HG03342 (cell line): ENCODE results near the gene MOB3C.

Experiments
- ATAC-seq: cut with Tn5 transposase; IDR thresholded peaks from one replicate; pipeline ENCODE4 v1.9.1; 2021; ENCODE audit warnings: mild to moderate bottlenecking, moderate library complexity; ENCODE audit not compliant: unreplicated experiment

Gene MOB3C

GRCh38 chr1:46580140-46580903 lies 36.3 kb downstream of the MOB3C start:
- ATAC-seq, result no peak

DNA sequence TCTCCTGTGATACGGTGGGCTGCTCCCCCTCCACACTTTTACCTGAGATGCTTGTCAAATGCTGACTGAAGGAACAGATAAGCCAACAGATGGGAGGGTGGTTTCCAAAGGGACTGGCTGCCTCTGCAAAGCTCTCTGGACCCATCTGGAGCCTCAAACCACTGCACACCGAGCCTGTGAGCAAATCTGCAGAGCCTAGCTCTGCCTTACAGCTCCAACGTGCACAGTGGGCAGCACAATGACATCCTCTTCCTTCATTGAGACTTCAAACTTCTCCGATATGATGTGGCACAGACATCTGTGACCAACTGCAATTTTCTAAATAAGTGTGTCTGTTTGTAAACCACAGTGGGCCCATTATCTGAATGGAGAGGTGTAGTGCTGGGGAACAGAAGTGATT lies 38.9 kb downstream of the MOB3C start:
- no peak for ATAC-seq

- no peak for ATAC-seq
Measured at GRCh38 chr1:46576596-46576995, 40.0 kb downstream of the MOB3C start.

DNA sequence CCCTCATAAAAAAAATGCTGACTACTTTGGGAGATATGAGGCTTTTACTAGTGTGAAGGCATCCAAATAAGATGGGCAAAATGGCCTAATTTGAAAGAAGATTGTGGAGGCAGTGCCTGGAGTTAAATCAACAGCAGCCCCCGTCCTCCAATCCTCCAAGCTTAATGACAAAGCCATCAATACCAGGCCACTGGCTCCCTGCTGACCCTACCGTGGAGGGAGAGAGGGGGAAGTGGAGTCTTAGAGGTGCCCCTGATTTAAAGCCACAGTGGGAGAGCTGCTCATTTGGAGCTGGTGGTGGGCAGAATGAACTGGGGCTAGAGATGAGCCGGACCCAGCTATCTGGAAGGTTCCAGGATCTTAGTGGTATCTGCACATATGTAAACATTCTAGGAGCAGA lies 40.8 kb downstream of the MOB3C start:
- no peak for ATAC-seq

DNA sequence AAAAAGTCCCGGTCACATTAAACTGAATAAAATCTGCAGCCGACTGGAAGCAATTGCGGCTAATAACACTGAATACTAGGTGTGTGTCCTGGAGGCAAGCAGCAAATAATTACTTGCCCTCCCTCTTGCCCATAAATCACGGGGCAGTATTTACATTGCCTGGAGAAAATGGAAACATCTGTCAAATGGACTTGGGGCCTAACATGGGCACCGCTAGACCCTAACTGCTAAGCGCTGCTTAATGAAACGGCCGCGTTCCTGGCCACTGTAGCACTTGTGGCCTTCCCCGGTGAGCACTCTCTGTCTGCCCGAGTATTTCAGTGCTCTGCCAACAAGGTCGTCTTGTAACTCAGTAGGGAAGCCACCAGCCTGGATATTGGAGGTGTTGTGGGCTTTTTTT lies 41.3 kb downstream of the MOB3C start:
- ATAC-seq, result no peak

DNA sequence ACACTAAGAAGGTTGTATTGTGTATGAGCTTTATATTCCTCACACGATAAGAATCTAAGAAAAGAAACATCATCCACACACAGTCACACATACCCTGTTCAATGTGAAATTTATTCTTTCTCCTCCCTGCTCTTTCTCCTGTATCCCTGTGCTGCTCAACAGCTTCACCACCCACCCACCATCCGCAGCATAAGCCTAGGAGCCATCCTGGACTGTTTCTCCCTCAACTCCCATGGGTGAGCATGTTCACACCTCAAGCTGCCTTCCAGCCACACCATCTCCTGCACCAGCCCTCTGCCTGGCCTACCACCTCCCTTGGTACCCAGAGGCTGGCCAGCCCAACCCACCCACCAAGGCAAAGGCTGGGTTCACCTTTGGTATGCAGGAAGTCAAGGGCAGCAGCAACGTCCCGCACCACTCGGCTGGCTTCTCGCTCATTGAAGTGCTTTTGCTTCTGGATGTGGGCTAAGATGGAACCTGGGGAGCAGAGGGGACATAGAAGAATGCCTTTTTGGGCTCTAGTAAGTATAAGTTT lies 44.9 kb downstream of the MOB3C start:
- ATAC-seq, result no peak

- no peak for ATAC-seq
Measured at GRCh38 chr1:46569884-46570725, 46.5 kb downstream of the MOB3C start.

DNA sequence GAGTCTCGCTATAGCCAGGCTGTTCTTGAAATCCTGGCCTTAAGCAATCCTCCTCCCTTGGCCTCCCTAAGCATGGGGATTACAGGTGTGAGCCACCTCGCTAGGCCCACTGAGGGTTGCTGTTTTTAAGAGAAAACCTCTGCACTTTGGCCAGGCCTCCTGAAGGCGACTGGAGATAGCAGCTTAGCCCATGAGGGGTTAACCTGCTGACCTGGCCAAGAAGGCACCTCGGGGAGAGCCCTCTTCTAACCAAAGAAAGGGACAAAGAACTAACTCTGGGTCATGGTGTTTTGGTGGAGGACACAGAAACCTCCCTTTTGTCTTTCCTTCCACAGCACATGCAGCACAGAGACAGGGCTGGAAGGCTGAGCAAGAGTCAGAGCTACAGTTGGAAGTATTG lies 47.5 kb downstream of the MOB3C start:
- no peak for ATAC-seq

GRCh38 chr1:46568461-46568891 lies 48.1 kb downstream of the MOB3C start:
- ATAC-seq, result no peak

DNA sequence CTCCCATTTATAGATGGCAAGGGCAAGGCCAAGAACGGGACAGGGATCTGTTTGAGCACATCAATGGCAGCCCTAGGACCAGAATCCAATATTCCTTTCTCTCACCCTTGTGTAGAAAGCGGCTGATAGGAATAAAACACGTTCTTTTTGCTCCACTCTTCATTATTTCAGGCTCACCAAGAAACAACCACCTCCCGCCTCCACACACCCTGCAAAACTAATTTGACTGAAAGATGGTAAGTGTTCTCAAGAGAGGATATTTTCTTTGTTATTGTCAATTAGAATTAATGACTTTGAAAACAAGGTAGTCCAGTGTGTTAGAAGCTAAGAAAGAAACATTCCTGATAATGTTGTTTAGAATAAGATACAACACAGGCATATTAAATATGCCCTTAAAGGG lies 53.3 kb downstream of the MOB3C start:
- no peak for ATAC-seq

- ATAC-seq, result no peak
Measured at GRCh38 chr1:46562498-46562897, 54.1 kb downstream of the MOB3C start.

DNA sequence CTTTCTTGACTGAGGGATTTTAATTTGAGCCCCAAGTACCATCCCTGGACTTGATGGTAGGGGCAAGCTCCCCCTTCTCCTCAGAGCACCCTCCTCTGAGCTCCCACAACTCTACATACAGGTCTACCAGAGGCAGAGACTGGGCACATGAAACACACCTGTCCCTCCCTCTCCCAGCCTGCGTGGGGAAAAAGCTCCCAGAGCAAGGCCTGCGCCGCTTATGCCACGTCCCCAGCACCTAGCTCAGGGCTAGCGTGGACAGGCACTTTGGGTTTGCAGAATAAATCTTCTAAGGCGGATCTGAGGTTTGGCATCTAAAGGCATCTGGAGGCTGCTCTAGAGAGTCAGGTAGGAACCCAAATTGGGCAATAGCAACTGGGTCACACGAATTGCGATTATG lies 57.6 kb downstream of the MOB3C start:
- no peak for ATAC-seq

DNA sequence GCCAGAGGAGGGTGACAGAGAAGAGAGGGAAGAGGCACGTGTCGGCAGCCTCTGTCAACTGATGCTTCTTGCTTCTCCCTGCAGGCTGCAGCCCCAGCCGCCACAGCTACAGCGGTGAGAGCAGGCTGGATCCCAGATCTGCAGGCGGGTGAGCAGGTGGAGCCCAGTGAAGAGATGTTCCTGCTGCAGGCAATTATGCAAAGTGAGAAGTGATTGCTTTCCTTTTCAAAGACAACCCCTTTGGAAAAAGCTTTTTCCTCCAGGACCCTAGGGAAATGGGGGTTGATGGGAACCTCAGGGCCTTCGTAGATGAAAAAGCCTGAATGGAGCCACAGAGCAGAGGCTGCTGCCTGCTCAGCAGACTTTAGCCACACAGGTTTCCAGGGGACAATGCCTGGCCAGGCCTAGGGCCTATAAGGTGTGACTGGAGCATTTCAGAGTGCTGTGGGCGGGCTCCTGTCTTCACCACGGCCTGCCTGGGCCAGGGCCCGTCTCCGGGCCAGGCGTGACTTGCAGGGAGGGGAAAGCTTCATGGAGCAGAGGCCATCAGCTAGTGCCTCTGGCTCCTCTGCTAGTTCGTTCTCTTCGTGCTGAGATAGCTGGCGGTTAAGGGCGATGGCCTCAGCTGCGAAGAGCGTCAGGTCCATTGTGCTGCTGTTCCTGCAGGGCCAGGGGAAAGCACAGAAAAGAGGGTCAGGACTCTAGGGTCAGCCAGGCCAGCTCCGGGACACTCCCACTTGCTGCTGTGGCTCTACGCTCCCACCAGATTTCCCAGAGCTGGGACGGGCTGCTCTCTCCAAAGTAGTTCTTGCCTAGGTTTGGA lies 58.3 kb downstream of the MOB3C start:
- no peak for ATAC-seq
